Measurements from ENCODE around the gene SLC26A5.
"Not testable (repeated sequence)": the region's sequence is repeated elsewhere in the genome, so short reads cannot be mapped to it uniquely, and the experiment has no call there.

DNA sequence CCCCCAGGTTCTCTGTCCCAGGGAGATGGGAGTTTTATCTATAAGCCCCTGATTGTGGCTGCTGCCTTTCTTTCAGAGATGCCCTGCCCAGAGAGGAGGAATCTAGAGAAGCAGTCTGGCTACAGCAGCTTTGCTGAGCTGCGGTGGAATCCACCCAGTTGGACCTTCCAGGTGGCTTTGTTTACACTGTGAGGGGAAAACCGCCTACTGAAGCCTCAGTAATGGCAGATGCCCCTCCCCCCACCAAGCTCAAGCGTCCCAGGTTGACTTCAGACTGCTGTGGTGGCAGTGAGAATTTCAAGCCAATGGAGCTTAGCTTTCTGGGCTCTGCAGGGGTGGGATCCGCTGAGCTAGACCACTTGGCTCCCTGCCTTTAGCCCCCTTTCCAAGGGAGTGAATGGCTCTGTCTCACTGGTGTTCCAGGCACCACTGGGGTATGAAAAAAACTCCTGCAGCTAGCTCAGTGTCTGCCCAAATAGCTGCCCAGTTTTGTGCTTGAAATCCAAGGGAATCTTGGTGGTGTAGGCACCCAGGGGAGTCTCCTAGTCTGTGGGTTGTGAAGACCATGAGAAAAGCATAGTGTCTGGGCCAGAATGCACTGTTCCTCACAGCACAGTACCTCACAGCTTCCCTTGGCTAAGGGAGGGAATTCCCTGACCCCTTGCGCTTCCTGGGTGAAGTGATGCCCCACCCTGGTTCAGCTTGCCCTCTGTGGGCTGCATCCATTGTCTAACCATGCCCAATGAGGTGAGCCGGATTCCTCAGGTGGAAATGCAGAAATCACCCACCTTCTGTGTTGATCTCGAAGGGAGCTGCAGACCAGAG, 40.0 kb downstream of the SLC26A5 start:
- TF ChIP-seq, protein P1, sequence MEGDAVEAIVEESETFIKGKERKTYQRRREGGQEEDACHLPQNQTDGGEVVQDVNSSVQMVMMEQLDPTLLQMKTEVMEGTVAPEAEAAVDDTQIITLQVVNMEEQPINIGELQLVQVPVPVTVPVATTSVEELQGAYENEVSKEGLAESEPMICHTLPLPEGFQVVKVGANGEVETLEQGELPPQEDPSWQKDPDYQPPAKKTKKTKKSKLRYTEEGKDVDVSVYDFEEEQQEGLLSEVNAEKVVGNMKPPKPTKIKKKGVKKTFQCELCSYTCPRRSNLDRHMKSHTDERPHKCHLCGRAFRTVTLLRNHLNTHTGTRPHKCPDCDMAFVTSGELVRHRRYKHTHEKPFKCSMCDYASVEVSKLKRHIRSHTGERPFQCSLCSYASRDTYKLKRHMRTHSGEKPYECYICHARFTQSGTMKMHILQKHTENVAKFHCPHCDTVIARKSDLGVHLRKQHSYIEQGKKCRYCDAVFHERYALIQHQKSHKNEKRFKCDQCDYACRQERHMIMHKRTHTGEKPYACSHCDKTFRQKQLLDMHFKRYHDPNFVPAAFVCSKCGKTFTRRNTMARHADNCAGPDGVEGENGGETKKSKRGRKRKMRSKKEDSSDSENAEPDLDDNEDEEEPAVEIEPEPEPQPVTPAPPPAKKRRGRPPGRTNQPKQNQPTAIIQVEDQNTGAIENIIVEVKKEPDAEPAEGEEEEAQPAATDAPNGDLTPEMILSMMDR (IDR thresholded peaks at IDR 0.05) = not testable (repeated sequence)
- TF ChIP-seq POLR2A (IDR thresholded peaks at IDR 0.05) = not testable (repeated sequence)
